Measurements from ENCODE around the gene PDCD6IP.

DNA sequence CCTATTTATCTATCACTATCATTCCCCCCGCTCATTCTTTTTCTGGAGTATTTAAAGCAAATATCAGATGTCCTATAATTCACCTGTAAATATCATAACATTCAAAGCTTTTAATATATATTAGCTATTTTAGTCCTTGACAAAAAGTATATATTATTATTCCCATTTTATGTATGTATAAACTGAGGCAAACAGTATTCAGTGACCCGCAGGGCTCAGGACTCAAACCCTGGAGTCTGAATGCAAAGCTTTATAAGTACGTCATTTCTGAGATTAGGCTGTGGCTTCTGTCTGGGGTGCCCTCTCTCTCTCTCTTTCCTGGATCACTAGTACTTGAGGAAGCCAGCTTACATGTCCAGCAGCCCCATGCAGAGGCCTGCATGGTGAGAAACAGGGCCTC is 20.4 kb upstream of the PDCD6IP start:
- TF ChIP-seq, protein P1, sequence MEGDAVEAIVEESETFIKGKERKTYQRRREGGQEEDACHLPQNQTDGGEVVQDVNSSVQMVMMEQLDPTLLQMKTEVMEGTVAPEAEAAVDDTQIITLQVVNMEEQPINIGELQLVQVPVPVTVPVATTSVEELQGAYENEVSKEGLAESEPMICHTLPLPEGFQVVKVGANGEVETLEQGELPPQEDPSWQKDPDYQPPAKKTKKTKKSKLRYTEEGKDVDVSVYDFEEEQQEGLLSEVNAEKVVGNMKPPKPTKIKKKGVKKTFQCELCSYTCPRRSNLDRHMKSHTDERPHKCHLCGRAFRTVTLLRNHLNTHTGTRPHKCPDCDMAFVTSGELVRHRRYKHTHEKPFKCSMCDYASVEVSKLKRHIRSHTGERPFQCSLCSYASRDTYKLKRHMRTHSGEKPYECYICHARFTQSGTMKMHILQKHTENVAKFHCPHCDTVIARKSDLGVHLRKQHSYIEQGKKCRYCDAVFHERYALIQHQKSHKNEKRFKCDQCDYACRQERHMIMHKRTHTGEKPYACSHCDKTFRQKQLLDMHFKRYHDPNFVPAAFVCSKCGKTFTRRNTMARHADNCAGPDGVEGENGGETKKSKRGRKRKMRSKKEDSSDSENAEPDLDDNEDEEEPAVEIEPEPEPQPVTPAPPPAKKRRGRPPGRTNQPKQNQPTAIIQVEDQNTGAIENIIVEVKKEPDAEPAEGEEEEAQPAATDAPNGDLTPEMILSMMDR (conservative IDR thresholded peaks at IDR 0.05; ENCODE audit: low read length): no peak
- TF ChIP-seq EZH2phosphoT487 (IDR thresholded peaks at IDR 0.05; ENCODE audit: borderline replicate concordance): no peak

All from Loucy (cell line).